Upper lobe of left lung (tissue), 4 donors: ENCODE results near the gene FCRL5.

Experiments used
- CTCF ChIP-seq, 6 experiments: fragments of 450-650 bp in 4 of 6; fragments of 200-600 bp in 2 of 6; sonication (generic) in 2 of 6; IDR thresholded peaks; one replicate each; pipeline ENCODE4 v1.5.1; 2016 to 2019; ENCODE audit warnings: antibody characterized with exemption in 6 of 6
- EP300 ChIP-seq, 4 donors: sonication (generic); formaldehyde crosslinking; IDR thresholded peaks; one replicate each; pipeline ENCODE4 v1.5.1; 2017; ENCODE audit warnings: antibody characterized with exemption in 4 of 4, control low read depth in 2 of 4
- POLR2A ChIP-seq, 4 donors: fragments of 450-650 bp; IDR thresholded peaks; one replicate each; pipeline ENCODE4 v1.5.1; 2016 to 2017; ENCODE audit warnings: antibody characterized with exemption in 4 of 4, mild to moderate bottlenecking in 2 of 4

GRCh38 chr1:157469300-157469699, 83.0 kb downstream of the FCRL5 start:
- TF ChIP-seq CTCF (IDR thresholded peaks at IDR 0.05): no peak
- no peak for TF ChIP-seq POLR2A (IDR thresholded peaks at IDR 0.05)
- no peak for TF ChIP-seq EP300 (IDR thresholded peaks at IDR 0.05)
